HG02571 (cell line): Measurements from ENCODE around the gene PLEKHH2.

Source experiments
- ATAC-seq: cut with Tn5 transposase; IDR thresholded peaks from one replicate; pipeline ENCODE4 v1.9.1; 2021; ENCODE audit warnings: mild to moderate bottlenecking, moderate library complexity; ENCODE audit not compliant: unreplicated experiment

The PLEKHH2 gene

GRCh38 chr2:43806719-43807031, 169.6 kb downstream of the PLEKHH2 start:
- ATAC-seq: no peak

DNA sequence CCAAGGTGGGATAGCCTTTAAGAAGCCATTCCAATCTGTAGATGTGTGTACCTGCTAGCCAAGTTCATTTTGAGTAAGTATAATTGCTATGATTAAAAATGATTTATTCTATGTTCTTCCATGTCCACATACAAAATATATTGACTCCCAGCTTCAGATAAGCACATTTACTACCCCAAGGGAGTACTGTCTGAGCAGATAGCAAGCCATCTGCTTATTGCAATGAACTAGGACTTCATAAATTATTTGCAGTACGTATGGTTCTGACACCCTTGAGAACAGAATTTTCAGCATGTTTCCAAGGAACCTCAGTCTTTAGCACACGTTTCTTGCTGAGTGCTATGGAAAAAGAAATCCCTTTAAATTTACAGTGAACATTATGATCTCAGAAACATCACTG, 173.4 kb downstream of the PLEKHH2 start:
- no peak for ATAC-seq

DNA sequence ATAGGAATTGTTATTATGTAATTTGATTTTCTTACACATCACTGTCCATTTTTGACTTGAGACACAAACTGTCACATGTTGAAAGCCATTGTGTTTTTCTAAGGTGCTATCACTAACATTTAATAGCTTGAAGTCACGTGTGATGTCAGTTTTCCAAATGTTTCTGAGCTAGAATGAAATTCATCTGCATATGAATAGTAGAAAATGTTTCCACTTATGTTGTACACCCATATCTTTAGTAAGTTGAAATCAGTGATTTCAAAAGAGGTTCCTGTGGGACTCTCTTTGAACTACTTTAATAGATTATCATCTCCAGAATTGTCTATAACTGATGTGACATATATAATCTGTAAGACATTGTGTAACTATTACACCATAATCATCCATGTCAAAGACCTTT, 173.8 kb downstream of the PLEKHH2 start:
- no peak for ATAC-seq

DNA sequence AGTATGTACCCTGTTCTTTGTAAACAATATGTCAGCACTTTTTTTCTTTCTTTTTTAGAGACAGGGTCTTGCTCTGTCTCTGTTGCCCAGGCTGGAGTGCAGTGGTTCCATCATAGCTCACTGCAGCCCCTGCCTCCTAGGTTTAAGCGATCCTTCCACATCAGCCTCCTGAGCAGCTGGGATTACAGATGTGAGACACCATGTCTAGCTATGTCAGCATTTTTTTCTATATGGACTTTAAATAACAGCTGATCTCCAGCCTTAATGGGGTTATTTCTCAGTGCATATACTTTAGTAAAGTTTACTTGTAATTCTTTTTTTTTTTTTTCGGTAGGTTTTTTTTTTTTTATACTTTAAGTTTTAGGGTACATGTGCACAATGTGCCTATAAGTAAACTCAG, 174.9 kb downstream of the PLEKHH2 start:
- ATAC-seq: no peak

GRCh38 chr2:43812947-43813346, 175.9 kb downstream of the PLEKHH2 start:
- no peak for ATAC-seq

GRCh38 chr2:43814711-43815110, 177.7 kb downstream of the PLEKHH2 start:
- no peak for ATAC-seq
